ENCODE data around the gene PCDH12. TPM values are rescaled to one million over a fixed set of nuclear protein-coding genes. Genes with fewer than 3 reads are reported as not detected.
A peak's percentile ranks its signal among the peaks of the same experiment; 100 is the strongest.

The PCDH12 gene
- total RNA-seq, 1 donor from 2014 or later: 3.0 TPM

DNA sequence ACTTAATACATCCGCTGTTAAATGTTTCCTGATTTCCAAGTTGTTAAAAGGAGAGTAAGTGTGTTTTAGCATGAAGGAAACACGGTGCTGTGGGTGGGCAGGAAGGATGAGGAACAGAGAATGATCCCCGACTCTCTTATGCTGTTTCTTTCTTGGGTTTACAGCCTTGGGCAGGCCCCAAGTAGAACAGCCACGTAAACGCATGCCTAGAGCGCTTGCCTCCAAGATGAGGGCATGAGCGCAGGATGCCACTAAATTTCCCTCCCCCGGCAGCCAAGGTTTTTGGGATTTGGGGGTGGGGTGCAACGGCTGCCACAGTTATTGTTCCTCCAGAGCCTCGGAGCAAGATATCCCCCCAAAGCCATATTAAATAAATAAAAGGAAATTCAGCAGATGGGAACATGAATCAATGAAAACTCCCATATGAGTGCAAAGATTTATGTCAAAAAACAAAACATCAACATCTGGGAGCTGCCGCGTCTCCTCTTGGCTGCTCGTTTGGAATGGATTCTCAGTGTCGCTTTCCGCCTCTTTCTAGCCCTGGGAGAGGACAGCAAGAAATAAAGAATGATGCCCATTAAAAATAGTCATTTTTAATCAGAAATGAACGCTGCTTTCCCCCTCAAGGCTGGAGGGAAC, 44.3 kb downstream of the PCDH12 start:
- no peak for ATAC-seq
- DNase-seq (ENCODE audit: low spot score): no peak

DNA sequence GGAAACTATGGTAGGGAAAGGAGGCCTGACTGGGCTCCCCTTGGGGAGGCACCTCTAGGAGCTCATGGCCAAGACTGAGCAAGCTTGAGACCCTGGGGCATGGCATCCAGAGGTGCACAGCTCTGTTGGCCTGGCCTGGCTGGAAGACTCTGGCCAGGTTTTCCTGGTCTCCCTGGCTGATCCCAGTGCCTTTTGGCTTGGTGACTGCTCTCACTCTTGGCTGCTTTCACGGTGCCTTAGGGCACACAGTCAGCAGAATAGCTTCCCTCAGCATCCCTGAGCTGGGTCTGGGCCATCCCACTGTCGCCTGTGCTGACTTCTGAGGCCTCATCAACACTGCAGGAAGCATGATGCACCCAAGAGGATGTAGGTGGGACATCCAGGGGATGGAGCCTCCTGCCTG, 47.7 kb downstream of the PCDH12 start:
- ATAC-seq: peak; percentile 31

DNA sequence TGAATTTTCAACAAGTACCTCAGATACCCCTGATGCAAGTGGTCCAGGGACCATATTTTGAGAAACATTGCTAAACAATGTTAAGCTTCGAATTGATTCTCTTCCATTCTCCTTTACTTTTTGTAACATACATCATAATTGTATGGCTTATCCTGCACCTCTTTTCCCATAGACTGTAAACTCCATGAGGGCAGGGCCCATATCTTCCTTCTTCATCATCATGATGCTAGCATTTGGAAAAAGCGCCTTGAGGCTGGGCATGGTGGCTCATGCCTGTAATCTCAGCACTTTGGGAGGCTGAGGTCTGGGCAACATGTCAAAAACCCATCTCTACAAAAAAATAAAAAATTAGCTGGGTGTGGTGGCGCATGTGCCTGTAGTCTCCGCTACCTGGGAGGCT, 48.8 kb downstream of the PCDH12 start:
- ATAC-seq (no peak), DNase-seq (ENCODE audit: low spot score) (no peak)

More for the DNA sequence above, 47.7 kb downstream of the PCDH12 start:
- peak; percentile 41 for DNase-seq (ENCODE audit: low spot score)

DNA sequence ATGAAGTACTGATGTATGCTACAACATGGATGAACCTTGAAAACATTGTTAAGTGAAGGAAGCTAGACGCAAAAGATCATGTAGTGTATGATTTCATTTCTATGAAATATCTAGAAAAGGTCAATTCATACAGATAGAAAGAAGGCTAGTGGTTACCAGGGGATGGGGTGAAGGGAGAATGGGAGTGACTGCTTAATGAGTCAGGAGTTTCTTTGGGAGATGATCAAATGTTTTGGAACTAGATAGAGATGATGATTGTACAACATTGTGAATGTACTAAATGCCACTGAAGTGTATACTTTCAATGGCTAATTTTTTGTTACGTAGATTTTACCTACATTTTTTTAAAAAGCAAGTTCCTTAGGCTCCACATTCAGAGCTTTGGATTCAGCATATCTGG, 49.2 kb downstream of the PCDH12 start:
- ATAC-seq: no peak
- no peak for DNase-seq (ENCODE audit: low spot score)

DNA sequence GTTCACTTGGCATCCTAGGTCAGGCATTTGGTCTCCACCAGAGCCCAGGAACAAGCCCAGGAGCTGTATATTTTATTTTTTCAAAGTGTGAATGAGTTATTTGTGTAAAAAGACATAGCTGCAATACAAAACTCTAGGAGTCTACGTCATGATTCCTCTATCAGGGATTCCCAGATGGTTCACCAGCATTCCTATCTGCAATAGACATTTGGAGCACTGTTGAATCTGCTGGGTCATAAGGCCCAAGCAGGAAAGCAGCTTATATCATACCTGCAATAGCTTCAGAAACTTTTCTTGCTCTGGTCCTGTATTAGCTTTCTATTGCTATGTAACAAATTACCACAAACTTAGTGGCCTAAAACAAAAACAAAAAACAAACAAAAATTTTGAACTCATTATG, 51.0 kb downstream of the PCDH12 start:
- DNase-seq (ENCODE audit: low spot score) (no peak), ATAC-seq (no peak)

DNA sequence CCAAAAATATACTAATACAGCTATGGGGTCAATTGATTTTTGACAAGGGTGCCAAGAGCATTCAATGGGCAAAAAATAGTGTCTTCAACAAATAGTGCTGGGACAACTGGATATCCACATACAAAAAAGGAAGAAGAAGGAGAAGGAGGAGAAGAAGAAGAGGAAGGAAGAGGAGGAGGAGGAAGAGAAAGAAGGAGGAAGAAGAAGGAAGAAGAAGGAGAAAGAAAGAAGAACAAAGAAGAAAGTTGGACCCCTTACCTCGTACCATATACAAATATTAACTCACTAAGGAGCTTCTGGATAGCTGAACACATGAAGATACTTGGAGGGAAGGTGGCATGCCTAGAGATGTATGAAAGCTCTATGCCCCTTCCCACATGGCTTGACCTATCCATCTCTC, 51.5 kb downstream of the PCDH12 start:
- no peak for ATAC-seq
- no peak for DNase-seq (ENCODE audit: low spot score)

DNA sequence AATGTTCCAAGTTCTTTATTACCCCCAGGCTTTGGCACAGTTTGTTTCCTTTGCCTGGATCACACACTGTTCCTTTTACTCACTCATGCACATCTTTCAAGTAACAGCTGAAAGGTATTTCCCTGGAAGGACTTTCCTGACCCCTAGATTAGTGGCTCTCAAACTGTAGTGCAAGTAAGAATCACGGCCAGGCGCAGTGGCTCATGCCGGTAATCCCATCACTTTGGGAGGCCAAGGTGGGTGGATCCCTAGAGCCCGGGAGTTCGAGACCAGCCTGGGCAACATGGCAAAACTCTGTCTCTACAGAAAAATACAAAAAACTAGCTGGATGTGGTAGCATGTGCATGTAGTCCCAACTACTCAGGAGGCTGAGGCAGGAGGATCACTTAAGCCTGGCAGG, 53.5 kb downstream of the PCDH12 start:
- DNase-seq (ENCODE audit: low spot score) (no peak), ATAC-seq (no peak)

DNA sequence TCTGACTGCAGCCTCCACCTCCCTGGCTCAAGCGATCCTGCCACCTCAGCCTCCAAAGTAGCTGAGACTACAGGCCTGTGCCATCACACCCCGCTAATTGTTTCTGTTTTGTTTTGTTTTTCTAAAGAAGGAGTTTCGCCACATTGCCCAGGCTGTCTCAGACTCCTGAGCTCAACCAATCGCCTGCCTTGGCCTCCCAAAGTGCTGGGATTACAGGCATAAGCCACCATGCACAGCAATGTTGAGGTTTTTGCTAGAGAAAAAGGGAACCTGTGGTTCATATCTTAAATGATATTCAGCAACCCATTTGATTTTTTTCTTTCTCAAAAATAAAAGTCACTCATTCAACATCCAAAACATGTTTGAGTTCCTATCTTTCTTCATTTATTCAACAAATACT, 54.7 kb downstream of the PCDH12 start:
- ATAC-seq: no peak
- no peak for DNase-seq (ENCODE audit: low spot score)

DNA sequence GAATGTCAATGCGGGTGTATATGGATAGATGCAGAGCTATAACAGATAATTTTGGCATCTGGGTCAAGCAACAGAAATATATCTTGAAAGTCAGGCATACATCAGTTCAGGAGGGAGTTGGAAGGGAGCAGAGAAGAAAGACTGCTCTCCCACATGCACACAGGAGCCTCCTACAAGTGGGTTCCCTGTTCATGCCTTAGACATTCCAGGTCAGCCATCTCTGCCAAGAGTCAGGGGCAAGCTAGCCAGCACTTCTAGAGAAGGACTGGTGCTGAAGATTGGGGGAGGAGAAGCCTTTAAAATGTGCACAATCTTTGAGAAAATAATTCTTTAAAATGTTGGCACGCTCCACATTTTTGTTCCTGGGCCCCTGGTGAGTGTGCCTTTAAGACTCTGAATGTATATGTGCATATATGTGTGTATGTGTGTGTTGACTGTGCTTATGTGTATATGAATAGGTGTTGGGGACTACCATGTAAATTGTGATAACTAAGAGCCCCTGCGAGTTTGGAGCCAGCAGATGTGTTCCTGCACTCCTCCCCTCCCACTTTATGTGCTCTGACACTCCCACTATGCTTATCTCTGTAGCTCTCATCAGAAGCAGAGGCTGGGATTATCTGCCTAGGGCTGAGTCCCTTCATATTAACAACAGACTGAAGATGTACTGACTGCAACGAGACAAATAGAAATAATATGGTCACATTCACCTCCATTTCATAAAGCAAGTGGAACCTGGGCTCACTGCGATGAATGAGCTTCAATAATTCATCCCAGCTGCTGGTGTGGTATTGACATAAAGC, 55.8 kb downstream of the PCDH12 start:
- ATAC-seq (no peak), DNase-seq (ENCODE audit: low spot score) (no peak)

DNA sequence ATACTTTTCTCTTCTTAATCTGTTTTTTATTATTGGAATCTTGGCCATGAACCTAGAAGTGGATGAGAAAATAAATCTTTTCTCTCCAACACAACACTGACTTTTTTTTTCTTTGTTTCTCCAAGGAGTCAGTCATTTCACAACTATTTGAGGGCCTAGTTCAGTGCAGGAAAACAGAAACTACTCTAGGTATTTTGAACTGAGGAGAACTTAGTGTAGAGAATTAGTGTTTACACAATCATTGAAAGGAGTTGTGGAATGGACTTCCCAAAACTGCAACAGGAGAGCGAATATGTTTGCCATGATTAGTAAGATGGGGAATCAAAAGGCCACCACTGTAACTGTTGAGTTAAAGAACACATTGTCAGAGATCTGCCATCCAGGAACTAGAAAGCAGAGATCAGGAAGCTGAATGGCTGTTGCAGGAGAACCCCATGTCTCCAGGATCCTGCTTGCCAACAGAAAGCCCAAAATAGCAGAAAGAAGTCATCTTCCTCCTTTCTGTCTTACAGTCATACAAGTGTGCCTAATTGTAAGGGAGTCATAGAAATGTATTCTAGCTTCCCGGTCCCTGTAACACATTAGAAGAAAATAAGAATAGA, 59.5 kb downstream of the PCDH12 start:
- ATAC-seq (no peak), DNase-seq (ENCODE audit: low spot score) (no peak)

DNA sequence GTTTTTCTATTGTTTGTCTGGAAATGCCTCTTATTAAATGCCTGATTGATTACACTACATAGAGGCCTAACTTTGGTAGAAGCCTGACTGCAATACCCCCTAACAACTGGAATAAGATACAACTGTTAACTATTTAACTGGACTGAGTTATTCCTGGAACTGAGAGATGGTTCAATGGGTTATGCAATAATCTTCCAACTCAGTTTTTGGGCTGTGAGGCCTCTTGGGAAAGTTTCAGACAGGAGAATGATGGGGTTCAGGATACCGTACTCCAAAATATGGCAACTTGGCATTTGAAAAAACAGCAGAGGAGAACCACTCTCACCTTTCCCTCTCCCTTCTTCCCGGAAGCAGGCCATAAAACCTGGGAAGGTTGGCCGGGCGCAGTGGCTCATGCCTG, 60.6 kb downstream of the PCDH12 start:
- ATAC-seq: no peak
- no peak for DNase-seq (ENCODE audit: low spot score)

Other genes starting within 250 kb of the PCDH12 start
- gene PCDH1, start 79.8 kb downstream of the PCDH12 start, total RNA-seq: 33.2 TPM
- gene DELE1, start 34.3 kb downstream of the PCDH12 start, total RNA-seq: 37.8 TPM
- gene RNF14, start 10.9 kb upstream of the PCDH12 start, total RNA-seq: 38.9 TPM
- 8.8 TPM for gene GNPDA1, start 54.8 kb upstream of the PCDH12 start, total RNA-seq
- gene NDFIP1, start 150.6 kb upstream of the PCDH12 start, total RNA-seq: 46.7 TPM